GM12864 (cell line): ENCODE data around the gene PXT1.
A peak's percentile ranks its signal among the peaks of the same experiment; 100 is the strongest.

Experiments
- DNase-seq: peaks from one replicate; pipeline ENCODE4 v3.0.0-alpha.2; 2011; ENCODE audit warnings: low read depth
- H3K4me3 ChIP-seq: 2 replicates; pipeline ENCODE4 v1.5.1; 2011; ENCODE audit warnings: mild to moderate bottlenecking, low read depth, low read length, control low read depth
- TF ChIP-seq, protein P1 (sequence below): IDR thresholded peaks from 2 replicates; pipeline ENCODE4 v1.5.1; 2011; ENCODE audit warnings: low read depth, mild to moderate bottlenecking, moderate library complexity, low read length, control low read depth, inconsistent platforms; ENCODE audit errors: missing control alignments

The PXT1 gene

DNA sequence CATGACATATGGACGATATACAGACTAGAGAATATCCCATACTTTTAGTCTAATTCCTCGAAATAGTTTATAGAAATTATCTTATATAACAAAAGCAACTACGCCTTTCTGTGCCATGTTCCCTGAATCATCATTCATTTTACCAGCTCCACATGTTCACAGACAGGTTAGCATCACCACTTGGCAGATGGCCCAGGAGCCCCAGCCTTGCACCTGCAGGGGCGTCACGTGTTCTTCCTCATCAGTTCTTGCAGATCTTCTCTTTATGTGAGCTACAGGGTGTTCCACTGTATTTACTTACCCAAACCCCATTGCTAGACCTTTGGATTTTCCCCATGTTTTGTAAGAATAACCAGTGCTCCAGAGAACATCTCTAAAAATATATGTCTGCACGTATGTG lies 93.4 kb downstream of the PXT1 start:
- DNase-seq, result no peak
- TF ChIP-seq, protein P1, sequence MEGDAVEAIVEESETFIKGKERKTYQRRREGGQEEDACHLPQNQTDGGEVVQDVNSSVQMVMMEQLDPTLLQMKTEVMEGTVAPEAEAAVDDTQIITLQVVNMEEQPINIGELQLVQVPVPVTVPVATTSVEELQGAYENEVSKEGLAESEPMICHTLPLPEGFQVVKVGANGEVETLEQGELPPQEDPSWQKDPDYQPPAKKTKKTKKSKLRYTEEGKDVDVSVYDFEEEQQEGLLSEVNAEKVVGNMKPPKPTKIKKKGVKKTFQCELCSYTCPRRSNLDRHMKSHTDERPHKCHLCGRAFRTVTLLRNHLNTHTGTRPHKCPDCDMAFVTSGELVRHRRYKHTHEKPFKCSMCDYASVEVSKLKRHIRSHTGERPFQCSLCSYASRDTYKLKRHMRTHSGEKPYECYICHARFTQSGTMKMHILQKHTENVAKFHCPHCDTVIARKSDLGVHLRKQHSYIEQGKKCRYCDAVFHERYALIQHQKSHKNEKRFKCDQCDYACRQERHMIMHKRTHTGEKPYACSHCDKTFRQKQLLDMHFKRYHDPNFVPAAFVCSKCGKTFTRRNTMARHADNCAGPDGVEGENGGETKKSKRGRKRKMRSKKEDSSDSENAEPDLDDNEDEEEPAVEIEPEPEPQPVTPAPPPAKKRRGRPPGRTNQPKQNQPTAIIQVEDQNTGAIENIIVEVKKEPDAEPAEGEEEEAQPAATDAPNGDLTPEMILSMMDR, result no peak
- H3K4me3 ChIP-seq, result no peak overlapping the region

GRCh38 chr6:36347621-36348020 lies 95.0 kb downstream of the PXT1 start:
- TF ChIP-seq, protein P1, result no peak
- no peak for DNase-seq
- H3K4me3 ChIP-seq, result no peak overlapping the region

DNA sequence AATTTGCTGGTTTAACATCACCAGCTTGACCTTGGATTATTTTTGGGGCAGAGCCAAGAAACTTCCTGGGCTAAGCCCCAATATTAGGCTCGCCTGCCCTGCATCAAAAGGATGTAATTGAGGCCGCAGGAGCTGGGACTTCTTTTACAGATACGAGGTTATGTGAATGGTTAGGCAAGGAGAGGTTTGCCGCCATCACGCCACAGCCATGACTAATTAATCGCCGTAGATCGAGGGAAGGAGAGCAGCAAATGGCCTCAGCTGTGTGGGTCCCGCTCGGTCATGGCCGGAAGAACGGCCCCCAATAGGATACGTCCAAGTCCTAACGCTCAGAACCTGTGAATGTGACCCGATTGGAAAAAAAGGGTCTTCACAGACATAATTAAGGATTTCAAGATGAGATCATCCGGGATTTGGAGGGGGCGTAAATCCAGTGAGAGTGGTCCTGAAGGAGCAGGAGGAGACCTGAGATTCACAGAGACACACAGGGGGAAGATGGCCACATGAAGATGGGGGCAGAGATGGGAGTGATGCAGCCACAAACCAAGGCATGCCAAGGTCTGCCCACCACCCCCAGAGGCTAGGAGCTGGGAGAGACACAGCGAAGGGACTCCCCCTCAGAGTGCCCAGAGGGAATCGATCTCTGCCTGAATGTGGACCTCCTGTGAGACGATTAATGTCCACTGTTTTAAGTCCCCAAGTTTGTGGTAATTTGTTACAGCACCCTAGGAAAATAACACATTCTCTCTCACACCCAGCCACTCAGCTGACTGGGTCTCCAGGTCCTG lies 96.0 kb downstream of the PXT1 start:
- TF ChIP-seq, protein P1, result no peak
- H3K4me3 ChIP-seq, result no peak overlapping the region
- DNase-seq, result no peak

DNA sequence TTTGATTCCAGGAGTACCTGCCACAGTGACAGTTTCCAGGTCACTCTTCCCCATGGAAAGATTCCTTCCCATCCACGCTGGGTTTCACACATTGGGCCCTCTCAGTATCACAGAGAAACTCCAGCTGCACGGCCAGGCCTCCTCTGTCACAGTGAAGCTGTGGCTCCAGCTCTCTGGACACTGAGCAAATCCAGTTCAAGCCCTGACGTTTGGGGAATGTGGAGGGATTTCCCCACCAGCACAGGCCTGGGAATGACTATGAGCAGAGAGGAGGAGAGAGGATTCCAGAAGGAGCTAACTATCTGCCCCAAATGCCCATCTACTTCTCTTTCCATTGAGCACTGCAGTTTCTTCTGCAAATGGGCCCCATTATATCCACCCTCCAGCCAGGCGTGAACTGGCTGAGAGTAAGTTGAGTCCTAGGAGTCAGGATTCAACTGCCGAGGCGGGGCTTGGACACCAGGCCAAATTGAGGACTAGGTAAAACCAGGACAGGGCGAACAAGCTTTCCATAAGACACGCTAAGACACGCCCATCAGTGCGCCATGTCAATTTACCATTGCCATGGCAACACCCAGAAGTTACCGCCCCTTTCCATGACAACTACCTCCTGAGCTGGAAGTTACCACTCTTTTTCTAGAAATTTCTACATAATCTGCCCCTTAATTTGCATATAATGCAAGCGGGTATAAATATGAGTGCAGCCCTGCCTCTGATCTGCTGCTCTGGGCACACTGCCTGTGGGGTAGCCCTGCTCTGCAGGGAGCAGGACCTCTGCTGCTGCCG lies 96.8 kb downstream of the PXT1 start:
- no peak overlapping the region for H3K4me3 ChIP-seq
- DNase-seq, result no peak
- TF ChIP-seq, protein P1, result no peak

DNA sequence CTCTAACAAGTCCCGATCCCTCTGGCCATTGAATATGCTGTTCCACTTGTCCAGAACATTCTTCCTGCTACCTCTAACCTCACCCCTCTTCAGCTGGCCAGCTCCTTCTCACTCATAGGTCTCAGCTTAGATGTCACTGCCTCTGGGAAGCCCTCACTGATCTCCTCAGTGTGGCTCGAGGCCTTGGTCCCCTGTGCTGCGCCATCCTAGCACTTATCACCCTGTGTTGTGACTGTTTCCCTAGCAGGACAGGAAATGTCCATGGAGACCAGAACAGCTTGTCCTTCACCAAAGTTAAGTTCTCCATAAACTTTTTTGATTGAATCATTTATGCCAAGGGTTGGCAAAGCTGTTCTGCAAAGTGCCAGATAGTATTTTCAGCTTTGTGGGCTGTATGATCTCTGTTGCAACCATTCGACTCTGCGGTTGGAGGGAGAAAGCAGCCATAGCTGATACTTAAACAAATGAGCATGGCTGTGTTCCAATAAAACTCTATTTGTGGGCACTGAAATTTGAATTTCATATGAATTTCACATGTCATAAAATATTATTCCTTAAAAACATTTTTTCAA lies 99.5 kb downstream of the PXT1 start:
- TF ChIP-seq, protein P1, result no peak
- no peak overlapping the region for H3K4me3 ChIP-seq
- no peak for DNase-seq

GRCh38 chr6:36340618-36341454 lies 101.8 kb downstream of the PXT1 start:
- TF ChIP-seq, protein P1, result peak; percentile 98
- no peak for DNase-seq
- no peak overlapping the region; the same call in 1 of the 2 replicates for H3K4me3 ChIP-seq
